Measurements from ENCODE around the gene WRAP73.

WRAP73 gene

DNA sequence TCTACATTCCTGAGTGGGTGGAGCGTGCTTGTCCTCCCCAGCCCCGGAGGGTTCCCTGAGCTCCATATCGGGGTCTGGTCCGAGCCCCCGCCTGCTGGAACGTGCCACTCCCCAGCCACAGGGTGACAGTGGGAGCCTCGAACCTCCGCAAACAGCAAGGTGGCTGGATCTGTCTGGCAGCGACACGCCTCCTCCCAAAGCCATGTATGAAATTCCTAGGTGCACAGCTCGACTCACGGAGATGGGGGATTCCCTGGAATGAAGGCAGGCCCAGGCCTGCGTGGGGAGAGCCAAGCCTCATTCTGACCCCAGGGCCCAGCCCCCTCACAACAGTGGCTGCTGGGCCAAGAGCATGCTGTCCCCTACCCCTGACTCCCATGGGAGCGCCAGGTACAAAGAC lies 35.3 kb upstream of the WRAP73 start:
- DNase-seq, result no peak
- in situ Hi-C loops (cut with HindIII; ENCODE audit: low pct_ligation_motif_present, low pct_unique_long_range_greater_than_20kb, low sequenced_read_pairs), result no loop called here

DNA sequence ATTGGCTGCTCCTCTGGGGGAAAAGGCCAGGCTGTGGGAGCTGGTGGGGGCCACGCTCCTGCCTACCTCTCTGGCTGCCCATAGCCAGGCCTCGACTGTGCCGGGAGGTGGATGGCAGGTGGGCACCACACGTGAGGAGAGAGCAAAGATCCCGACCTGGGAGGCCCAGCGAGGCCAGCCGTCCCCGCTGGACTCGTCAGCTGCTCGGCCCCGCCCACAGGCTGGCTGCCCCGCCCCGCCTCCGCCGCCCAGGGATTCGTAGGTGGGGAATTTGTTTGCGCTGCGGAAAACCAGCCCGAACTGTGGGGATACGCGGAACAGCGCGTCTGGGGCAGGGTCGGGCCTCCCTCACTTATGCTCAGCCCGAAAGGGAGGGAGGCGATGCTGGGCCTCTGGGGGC lies 34.1 kb upstream of the WRAP73 start:
- in situ Hi-C loops (cut with HindIII; ENCODE audit: low pct_ligation_motif_present, low pct_unique_long_range_greater_than_20kb, low sequenced_read_pairs), result no loop called here
- DNase-seq, result no peak

DNA sequence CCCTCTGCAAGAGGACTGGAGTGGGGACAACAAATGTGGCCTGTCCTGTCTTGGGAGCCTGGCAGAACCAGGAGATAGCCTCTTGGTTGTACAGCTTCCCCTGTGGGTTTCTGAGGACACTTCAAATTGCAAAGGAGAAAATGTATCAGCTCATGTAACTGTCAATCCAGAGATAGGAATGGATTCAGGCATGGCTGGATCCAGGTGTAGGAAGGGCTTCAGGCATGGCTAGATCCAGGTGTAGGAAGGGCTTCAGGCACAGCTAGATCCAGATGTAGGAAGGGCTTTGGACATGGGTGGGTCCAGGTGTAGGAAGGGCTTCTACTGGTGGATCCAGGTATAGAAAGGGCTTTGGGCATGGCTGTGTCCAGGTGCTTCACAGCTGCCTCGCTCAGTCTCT lies 33.3 kb upstream of the WRAP73 start:
- in situ Hi-C loops (cut with HindIII; ENCODE audit: low pct_ligation_motif_present, low pct_unique_long_range_greater_than_20kb, low sequenced_read_pairs), result no loop called here
- DNase-seq, result no peak

DNA sequence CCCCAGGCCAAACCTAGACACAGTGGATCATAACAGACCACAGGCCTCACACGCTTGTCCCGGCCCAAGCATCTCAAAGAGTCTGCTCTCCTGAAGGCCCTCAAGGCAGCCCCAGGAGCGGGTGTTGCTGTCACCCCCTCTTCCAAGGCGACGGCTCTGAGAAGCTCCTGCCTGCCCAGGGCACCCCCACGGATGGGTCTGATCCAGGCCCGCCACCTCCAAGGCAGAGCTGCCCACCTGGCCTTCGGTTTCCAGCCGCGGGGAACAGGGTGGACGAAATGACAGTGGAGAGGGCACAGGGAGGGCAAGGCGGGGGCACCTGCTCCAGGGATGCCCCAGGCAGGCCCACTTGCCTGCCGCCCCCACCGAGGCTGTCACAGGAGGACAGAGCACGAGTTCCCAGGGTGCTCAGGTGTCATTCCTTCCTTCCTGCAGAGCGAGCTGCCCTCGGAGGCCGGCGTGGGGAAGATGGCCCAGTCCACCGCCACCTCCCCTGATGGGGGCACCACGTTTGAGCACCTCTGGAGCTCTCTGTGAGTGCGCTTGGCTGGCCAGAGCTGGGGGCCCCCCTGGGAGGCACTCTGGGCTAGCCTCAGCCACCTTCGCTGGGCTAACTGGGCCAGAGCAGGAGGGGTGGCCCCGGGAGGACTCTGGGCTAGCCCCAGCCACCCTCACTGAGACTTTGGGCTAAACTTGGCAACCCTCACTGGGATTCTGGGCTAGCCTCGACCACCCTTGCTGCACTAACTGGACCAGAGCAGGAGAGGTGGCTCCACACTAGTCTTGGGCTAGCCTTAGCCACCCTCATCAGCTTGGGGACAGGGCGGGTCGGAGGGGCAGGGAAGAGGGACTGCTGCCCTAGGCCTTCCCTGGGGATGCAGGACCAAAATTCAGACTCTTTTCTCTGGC lies 32.2 kb upstream of the WRAP73 start:
- in situ Hi-C loops (cut with HindIII; ENCODE audit: low pct_ligation_motif_present, low pct_unique_long_range_greater_than_20kb, low sequenced_read_pairs), result no loop called here
- no peak for DNase-seq

DNA sequence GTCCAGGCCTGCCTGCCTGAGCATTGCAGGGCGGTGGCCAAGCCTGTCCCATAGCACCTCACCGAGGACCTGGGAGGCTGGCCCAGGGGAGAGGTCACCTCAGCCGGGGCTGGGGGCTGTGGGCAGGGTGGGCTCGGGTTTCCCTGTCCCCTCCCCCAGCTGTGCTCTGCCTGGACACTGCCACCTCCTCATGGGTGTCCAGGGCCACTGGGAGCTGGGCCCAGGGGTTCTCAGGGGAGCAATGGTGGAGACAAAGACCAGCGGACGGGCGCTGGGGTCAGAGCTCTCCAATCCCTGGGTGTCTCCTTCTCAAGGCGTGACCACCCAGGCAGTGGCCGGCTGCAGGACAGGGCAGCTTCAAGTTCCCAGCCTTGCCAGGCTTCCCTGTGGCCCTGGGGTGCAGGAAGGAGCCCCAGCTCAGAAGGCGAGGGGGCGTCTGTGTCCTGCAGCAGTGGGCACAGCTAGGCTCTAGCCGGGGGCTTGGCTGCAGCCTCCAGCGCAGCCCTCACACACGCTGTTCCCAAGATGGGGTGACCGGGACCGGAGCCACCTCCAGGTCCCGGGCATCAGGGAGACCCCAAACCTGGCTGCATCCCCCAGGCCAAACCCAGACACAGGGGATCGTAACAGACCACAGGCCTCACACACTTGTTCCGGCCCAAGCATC lies 31.5 kb upstream of the WRAP73 start:
- in situ Hi-C loops (cut with HindIII; ENCODE audit: low pct_ligation_motif_present, low pct_unique_long_range_greater_than_20kb, low sequenced_read_pairs), result no loop called here

DNA sequence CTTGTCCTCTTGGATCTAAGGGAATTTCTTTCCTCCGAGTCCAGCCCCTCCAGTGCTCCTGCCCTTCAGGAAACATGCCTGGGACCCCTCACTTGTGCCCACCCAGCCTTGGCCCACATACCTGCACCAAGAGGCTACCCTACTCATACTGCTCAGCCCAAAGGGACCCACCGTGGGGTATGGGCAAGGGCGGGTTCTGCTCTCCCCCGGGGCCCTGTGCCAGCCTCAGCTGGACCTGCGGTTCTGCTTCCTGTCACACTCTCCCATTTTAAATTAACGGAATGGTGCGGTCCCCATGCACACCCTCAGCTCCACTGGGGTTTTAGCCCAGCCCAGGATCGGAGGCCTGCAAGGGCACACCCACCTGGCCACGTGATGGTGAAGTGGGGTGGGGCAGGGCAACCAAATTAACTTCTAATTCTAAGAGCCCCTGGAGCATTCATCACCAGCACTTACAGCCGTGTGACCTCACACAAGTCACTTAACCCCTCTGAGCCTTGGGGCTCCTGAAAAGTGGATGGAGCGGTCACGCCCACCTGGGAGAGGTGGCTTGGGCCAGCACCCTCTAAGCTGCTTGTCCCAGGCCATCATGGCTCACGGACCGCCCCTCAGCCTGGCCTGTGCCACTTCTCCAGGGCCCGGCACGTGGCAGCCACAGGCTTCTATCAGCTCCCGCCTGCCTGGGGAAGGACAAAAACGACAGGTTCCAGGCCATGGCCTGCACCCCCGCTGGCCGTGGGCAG lies 30.8 kb upstream of the WRAP73 start:
- DNase-seq, result no peak
- in situ Hi-C loops (cut with HindIII; ENCODE audit: low pct_ligation_motif_present, low pct_unique_long_range_greater_than_20kb, low sequenced_read_pairs), result no loop called here

More for the DNA sequence above, 31.5 kb upstream of the WRAP73 start:
- DNase-seq, result no peak

DNA sequence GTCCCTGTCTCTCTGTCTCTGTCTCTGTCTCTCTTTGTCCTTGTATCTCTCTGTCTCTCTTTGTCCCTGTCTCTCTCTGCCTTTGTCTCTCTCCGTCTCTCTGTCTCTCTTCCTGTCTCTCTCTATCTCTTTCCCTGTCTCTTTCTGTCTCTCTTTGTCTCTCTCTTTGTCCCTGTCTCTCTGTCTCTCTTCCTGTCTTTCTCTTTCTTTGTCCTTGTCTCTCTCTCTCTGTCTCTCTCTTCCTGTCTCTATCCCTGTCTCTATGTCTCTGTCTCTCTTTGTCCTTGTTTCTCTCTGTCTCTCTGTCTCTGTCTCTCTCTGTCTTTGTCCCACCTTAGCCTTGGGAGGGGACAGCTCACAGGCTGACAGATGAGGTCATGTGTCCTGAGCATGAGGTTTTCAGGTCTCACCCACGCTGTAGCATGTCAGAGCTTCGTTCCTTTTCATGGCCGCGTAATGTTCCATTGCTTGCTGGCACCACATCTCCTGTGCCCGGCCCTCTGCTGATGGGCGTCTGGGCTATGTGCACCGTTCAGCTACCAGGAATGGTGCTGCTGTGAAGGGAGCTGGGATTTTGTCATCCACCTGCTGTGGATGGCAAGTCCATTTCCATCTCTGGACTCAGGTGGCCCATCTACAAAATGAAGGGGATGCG lies 30.0 kb upstream of the WRAP73 start:
- in situ Hi-C loops (cut with HindIII; ENCODE audit: low pct_ligation_motif_present, low pct_unique_long_range_greater_than_20kb, low sequenced_read_pairs), result no loop called here
- no peak for DNase-seq

DNA sequence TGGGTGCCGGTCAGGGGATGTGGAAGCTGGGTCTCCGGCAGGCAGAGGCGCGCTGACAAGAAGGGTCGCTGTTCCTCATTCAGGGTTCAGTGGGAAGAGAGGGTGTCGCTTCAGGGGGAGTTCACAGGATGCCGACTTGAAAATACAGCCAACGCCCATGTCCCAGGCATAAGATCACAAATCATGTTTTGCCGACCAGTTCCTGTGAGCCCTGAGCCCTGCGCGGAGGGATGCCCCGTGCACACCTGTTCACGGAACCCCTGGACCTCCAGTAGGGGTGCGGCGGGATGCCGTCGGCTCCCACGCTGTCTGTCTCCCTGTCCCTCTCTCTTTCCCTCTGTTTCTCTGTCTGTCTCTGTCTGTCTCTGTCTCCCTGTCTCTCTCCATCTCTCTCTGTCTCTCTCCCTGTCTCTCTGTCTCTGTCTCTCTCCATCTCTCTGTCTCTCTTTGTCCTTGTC lies 29.2 kb upstream of the WRAP73 start:
- no peak for DNase-seq
- in situ Hi-C loops (cut with HindIII; ENCODE audit: low pct_ligation_motif_present, low pct_unique_long_range_greater_than_20kb, low sequenced_read_pairs), result no loop called here

DNA sequence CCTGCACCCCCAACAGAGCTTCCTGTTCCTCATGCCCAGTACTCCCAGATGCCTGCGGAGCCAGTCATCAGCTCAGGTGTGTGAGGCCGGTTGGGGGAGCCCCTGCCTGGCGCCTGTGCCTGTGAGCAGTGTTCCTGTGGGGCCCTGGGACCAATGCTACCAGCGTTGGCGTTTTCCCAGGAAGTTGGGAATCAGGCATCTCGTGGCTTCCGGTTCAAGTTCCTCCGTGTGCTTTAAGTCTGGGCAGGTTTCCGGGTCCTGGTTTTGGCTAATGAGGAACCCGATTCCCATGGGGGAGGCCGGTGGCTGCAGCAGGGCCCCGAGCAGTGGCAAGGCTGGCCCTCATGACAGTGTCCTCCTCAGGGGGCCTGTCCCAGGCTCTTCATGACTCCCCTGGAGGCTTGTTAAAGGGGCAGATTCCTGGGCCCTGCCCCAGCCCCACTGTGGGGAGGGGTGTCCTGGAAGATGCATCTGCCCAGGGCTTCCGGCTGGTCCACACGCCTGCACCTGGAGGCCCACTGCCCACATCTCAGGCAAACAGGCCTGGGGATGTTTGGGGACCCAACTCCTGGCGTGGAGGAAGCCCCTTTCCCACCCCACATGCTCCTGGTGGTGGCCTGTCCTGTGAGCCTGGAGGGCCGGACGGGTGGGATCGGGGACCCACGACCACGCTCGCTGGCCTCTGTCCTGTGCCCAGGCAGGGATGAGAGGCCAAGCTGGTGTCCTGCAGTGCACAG lies 28.6 kb upstream of the WRAP73 start:
- no peak for DNase-seq
- in situ Hi-C loops (cut with HindIII; ENCODE audit: low pct_ligation_motif_present, low pct_unique_long_range_greater_than_20kb, low sequenced_read_pairs), result no loop called here

DNA sequence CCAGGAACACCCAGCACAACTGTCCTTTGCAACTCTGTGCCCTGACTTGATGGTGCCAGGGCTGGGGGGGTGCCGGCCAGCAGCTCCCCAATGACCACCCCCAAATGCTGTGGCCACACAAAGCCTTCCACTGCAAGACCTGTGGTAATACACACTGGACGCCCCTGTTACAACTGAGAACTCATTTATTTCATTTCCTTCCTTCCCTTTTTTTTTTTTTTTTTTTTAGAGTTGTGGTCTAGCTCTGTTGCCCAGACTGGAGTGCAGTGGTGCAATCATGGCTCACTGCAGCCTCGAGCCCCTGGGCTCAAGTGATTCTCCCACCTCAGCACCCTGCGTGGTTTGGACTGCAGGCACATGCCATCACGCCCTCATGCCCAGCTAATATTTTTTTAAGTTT lies 27.6 kb upstream of the WRAP73 start:
- no peak for DNase-seq
- in situ Hi-C loops (cut with HindIII; ENCODE audit: low pct_ligation_motif_present, low pct_unique_long_range_greater_than_20kb, low sequenced_read_pairs), result no loop called here

DNA sequence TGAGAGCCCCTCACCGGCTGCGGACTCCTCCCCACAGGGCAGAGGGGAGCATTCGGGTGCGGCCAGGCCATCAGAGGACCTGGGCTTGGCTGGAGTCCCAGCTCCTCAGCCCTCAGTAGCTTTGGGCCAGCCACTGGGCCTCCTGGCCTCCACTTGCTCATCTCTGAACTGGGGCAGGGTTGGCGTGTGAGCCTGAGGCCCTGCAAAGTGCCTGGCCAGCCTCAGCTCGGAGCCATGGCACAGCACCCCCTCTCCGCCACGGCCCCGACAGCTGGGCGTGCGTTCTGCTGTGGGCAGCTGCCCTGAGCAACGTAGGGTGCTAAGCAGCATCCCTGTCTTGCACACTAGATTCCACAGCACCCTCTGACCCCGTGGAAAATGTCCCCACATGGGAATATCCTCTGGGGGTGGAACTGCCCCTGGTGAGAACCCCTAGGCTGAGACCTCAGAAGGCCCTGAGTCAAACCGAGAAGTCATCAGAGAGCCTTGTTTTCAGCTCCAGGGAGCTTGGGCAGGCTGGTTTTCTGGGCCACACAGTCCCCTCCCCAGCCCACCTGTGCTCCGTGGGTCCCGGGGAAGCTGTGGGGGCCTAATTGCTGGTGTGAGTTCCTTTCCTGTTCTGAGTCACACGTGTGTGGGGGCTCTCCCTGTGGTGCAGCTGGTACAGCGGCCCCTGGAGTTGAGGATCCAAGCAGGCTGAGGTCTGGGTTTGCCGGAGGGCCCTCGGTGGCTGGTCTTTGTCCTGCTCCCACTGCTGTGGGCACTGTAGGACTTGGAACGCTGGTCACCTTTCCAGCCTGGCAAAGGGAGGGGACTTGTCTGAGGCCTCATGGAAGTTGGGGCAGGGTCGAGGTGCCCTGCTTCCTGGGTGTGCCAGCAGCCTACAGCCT lies 26.9 kb upstream of the WRAP73 start:
- in situ Hi-C loops (cut with HindIII; ENCODE audit: low pct_ligation_motif_present, low pct_unique_long_range_greater_than_20kb, low sequenced_read_pairs), result no loop called here
- DNase-seq, result no peak

DNA sequence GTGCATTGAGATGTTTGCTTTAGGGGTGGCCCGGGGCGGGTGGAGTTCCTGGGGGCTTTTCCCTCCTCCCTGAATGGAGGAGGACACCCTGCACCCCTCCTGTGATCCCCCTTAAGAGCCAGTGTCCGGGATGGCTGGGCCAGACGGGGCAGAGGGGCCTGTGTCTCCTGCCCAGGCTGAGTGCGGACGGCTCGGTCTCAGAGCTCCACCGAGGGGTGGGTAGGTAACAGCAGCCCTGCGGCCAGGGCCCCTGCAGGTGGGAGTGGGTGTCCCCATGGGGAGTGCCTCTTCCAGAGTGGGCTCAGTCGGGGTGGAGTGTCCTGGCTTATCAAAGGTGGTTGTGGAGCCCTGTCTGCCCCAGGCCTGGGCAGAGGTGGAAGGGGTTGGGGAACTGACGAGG lies 25.5 kb upstream of the WRAP73 start:
- DNase-seq, result no peak
- in situ Hi-C loops (cut with HindIII; ENCODE audit: low pct_ligation_motif_present, low pct_unique_long_range_greater_than_20kb, low sequenced_read_pairs), result no loop called here

DNA sequence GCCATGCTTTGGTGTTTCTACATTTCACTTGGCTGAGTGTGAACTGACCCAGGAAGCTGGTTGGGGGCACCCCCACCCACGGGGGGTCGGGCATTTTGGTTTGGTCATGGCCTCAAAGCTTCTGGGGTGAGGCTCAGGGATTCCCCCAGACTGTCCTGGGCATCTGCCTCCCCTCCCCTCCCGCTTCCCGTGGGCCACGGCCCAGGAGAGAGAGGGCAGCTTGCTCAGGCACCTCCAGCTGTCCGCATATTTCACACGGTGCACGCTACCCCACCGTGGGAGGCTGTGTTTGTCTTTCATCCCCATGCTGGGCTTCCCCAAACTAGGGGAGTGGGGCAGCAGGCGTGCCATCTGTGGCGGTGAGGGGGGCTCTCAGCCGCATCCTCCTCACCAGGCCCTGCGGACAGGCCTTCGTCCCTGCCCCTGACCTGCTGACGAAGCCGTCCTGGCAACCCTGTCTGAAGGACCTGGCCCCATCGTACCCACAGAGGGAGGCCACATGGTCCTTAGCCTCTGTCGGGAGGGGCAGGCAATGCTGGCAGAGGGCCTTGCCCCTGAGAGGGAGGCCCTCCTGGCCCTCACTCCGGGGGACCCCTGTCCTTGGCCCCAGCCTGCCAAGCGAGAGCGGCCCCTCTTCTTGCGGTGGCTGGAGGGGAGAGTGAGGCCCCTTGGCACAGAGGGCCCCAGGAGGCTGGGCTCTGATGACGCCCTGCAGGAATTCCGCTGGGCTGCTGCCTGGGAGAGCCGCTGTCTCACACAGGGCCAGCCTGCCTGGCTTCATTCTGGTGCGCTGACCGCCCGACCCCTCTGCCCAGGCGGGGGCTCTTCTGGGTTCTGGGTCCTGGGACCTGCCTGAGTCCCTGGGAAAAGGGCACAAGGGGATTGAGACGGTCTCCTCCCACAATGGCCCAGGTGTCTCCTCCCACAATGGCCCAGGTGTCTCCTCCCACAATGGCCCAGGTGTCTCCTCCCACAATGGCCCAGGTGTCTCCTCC lies 24.5 kb upstream of the WRAP73 start:
- in situ Hi-C loops (cut with HindIII; ENCODE audit: low pct_ligation_motif_present, low pct_unique_long_range_greater_than_20kb, low sequenced_read_pairs), result no loop called here

DNA sequence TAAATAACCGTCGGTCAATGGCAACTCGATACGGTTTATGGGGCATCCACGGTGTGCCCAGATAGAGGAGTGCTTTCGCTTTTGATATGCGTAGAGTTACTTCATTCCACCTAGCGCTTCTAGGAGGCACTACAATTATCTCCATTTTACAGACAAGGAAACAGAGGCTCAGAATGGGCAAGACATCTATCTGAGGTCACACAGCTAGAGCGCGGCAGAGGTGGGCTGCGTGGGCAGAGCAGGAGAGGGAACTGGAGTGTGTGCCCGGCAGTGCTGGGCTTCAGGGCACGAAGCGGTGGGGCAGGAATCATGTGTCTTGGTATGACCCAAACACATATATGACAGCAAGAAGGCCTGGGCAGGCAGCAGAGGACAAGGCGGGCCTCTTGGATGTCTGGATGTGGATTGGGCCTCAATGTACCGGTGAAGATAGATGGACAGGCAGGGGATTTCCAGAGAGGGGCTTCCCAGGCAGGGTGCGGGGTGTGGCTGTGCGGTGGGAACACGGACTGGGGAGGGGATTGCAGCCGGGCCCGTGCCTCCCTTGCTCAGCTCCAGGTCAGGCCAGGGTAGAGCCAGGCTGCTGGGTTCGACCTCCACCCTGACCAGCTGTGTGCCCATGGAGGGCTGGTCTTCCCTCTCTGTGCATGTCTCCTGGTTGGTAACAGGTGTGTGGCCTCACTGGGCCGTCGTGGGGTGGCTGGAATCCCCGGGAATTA lies 23.6 kb upstream of the WRAP73 start:
- in situ Hi-C loops (cut with HindIII; ENCODE audit: low pct_ligation_motif_present, low pct_unique_long_range_greater_than_20kb, low sequenced_read_pairs), result no loop called here
- DNase-seq, result no peak

More for the DNA sequence above, 24.5 kb upstream of the WRAP73 start:
- no peak for DNase-seq

DNA sequence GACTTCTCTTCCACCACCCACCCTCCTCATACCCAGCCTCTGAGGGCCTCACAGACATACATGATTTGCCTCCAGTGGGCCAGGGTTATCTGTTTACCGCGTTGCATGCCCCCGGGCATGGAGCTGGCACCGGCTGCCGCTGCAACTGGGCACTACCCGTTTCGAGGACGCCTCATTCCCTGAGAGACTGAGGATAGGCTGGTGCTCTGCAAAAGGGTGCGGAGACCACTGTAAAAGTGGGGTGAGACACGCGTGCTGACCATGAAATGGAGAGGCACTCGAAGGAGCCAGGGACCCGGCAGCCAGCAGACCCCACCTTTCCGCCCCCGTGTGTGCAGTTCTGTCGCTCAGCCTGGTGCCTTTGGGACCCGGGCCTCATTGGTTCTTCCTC lies 23.1 kb upstream of the WRAP73 start:
- DNase-seq, result no peak
- in situ Hi-C loops (cut with HindIII; ENCODE audit: low pct_ligation_motif_present, low pct_unique_long_range_greater_than_20kb, low sequenced_read_pairs), result no loop called here

Data from ACHN (cell line).